B cell (primary cell): Measurements from ENCODE around the gene FIGNL2. TPM values are rescaled to one million over a fixed set of nuclear protein-coding genes. Genes with fewer than 3 reads are reported as not detected.

Source experiments
- ATAC-seq: fragments of 200-7000 bp; cut with Tn5 transposase; one replicate; pipeline ENCODE4 v1.10.0; 2021; ENCODE audit warnings: low read depth, mild to moderate bottlenecking, moderate number of reproducible peaks, moderate library complexity
- CTCF ChIA-PET: fragments of 350-600 bp; sonication (Branson Sonifier 250); formaldehyde crosslinking; loops from one replicate; lab custom pipeline; 2021; ENCODE audit warnings: antibody characterized with exemption, inconsistent platforms; lab: Charles Lee
- POLR2A ChIA-PET: fragments of 350-600 bp; sonication (Branson Sonifier 250); formaldehyde crosslinking; loops from one replicate; lab custom pipeline; 2021; ENCODE audit warnings: antibody characterized with exemption; lab: Charles Lee
- DNase-seq: peaks from one replicate; pipeline ENCODE4 v3.0.0; 2013
- H2AFZ ChIP-seq: 2 replicates; pipeline ENCODE4 v1.6.1; 2012; ENCODE audit warnings: mild to moderate bottlenecking, low read depth, low read length; ENCODE audit not compliant: insufficient read depth, poor library complexity, severe bottlenecking
- H3K27ac ChIP-seq, 2 donors: 1 replicate in 1 of 2; 2 replicates in 1 of 2; pipeline ENCODE4 v1.5.1; 2012 to 2013; ENCODE audit warnings: low read length in 2 of 2, mild to moderate bottlenecking in 2 of 2, moderate library complexity in 1 of 2
- H3K27me3 ChIP-seq, 4 experiments: fragments of 200-600 bp in 1 of 4; sonication (generic) in 1 of 4; replicated peaks in 1 of 4; 1 replicate in 2 of 4; 2 replicates in 2 of 4; pipeline versions ENCODE4 v1.6.1 to v1.7.0; 2013 to 2016; ENCODE audit warnings: low read length in 3 of 4, mild to moderate bottlenecking in 2 of 4, mixed read lengths in 1 of 4, moderate library complexity in 1 of 4; ENCODE audit not compliant: insufficient read depth in 4 of 4, control insufficient read depth in 3 of 4; ENCODE audit errors: control extremely low read depth in 1 of 4
- H3K36me3 ChIP-seq, 2 experiments: replicated peaks in 1 of 2; 1 replicate in 1 of 2; 2 replicates in 1 of 2; pipeline versions ENCODE4 v1.6.1 to v1.7.1; 2013; ENCODE audit warnings: low read length in 1 of 2; ENCODE audit not compliant: insufficient read depth in 2 of 2, control insufficient read depth in 1 of 2; ENCODE audit errors: control extremely low read depth in 1 of 2, extremely low read depth in 1 of 2
- H3K4me1 ChIP-seq, 2 donors: fragments of 200-600 bp in 1 of 2; sonication (generic) in 1 of 2; 1 replicate in 1 of 2; 2 replicates in 1 of 2; pipeline versions ENCODE4 v1.5.1 to v1.6.1; 2013 to 2017; ENCODE audit warnings: low read length in 2 of 2; ENCODE audit not compliant: control insufficient read depth in 2 of 2, insufficient read depth in 2 of 2
- H3K4me2 ChIP-seq: replicated peaks from 2 replicates; pipeline ENCODE3; 2012; ENCODE audit warnings: mild to moderate bottlenecking, low read depth, low read length; ENCODE audit not compliant: poor library complexity, severe bottlenecking
- H3K4me3 ChIP-seq, 5 experiments: fragments of 200-600 bp in 1 of 5; sonication (generic) in 1 of 5; 1 replicate in 3 of 5; 2 replicates in 2 of 5; pipeline versions ENCODE4 v1.5.1 to v1.7.0; 2011 to 2016; ENCODE audit warnings: low read length in 4 of 5, mild to moderate bottlenecking in 4 of 5, low read depth in 2 of 5, control low read depth in 1 of 5, moderate library complexity in 1 of 5; ENCODE audit not compliant: insufficient read depth in 1 of 5; ENCODE audit errors: control extremely low read depth in 1 of 5, extremely low read depth in 1 of 5
- H3K79me2 ChIP-seq: fragments of 200-600 bp; sonication (generic); one replicate; pipeline ENCODE4 v1.6.0; 2016; ENCODE audit warnings: low read length; ENCODE audit not compliant: control insufficient read depth, insufficient read depth
- H3K9ac ChIP-seq: fragments of 200-600 bp; sonication (generic); 2 replicates; pipeline ENCODE4 v1.6.1; 2017; ENCODE audit warnings: mild to moderate bottlenecking, low read length, moderate library complexity
- H3K9me3 ChIP-seq, 3 donors: one replicate each; pipeline versions ENCODE4 v1.6.1 to v1.7.1; 2013; ENCODE audit warnings: low read length in 2 of 3; ENCODE audit not compliant: control insufficient read depth in 2 of 3, insufficient read depth in 1 of 3; ENCODE audit errors: control extremely low read depth in 1 of 3
- H4K20me1 ChIP-seq: 2 replicates; pipeline ENCODE4 v1.6.0; 2012; ENCODE audit warnings: mild to moderate bottlenecking, low read length; ENCODE audit not compliant: insufficient read depth, control insufficient read depth, poor library complexity, severe bottlenecking
- H3K27ac Mint-ChIP-seq: one replicate; pipeline ENCODE4 v1.8.0; 2021; ENCODE audit warnings: mixed read lengths
- H3K27me3 Mint-ChIP-seq: one replicate; pipeline ENCODE4 v1.8.0; 2021; ENCODE audit warnings: mixed read lengths
- H3K4me1 Mint-ChIP-seq: one replicate; pipeline ENCODE4 v1.8.0; 2021; ENCODE audit warnings: mixed read lengths
- H3K4me3 Mint-ChIP-seq: one replicate; pipeline ENCODE4 v1.8.0; 2021; ENCODE audit warnings: mixed read lengths
- H3K9me3 Mint-ChIP-seq: one replicate; pipeline ENCODE4 v1.8.0; 2022; ENCODE audit warnings: mixed read lengths; ENCODE audit not compliant: insufficient read depth
- EZH2 ChIP-seq: IDR thresholded peaks from 2 replicates; pipeline ENCODE4 v1.6.1; 2012; ENCODE audit warnings: borderline replicate concordance, low read depth, mild to moderate bottlenecking, moderate library complexity, low read length; ENCODE audit not compliant: insufficient read depth, poor library complexity, severe bottlenecking
- WGBS: methylation state at CpG from one replicate; pipeline ENCODE4 v1.1.5; 2013; ENCODE audit warnings: missing lambda C conversion rate; ENCODE audit not compliant: insufficient coverage; 5-methylcytosine and 5-hydroxymethylcytosine counted together
- intact Hi-C: fragments of 100-400 bp; cut with micrococcal nuclease; formaldehyde crosslinking; loops from one replicate; pipeline ENCODE4 v1.10.0; 2022
- polyA plus RNA-seq: library from polyadenylated mRNA; depleted of rRNA; stranded (reverse); fragments of >200 nt; gene quantifications from 2 replicates; pipeline ENCODE4 v1.2.3, GENCODE V29; 2012
- total RNA-seq, 2 donors: library from RNA; stranded (reverse); fragments of 120-200 nt in 1 of 2; gene quantifications; 1 replicate in 1 of 2; 2 replicates in 1 of 2; pipeline versions ENCODE4 v1.2.3 to v1.2.4, GENCODE V29; 2013 to 2022
- TF ChIP-seq, protein P1 (sequence below): fragments of 200-600 bp; IDR thresholded peaks from one replicate; pipeline ENCODE4 v1.8.0; 2022; ENCODE audit warnings: antibody characterized with exemption, mild to moderate bottlenecking

FIGNL2 gene
- total and polyA plus RNA-seq, 2 donors (not counting 1 experiment from before 2014, with no cell fraction given) = 0.16 to 0.79 TPM

DNA sequence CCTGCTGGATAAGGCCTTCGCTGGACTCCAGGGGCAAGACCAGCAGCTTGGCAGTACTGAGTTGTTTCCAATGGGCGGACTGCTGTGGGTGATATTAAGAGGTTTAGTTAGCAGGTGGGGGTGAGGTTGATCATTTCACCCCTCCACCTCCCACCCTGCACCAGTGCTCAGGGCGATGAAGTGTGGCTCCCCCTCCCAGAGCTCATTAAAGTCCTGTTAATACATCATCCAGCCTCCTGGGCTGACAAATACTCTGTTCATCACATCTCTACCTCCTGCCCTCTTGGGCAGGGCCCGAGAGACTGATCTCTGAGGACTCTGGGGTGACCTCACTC is 2.4 kb upstream of the FIGNL2 start:
- peaks cover 0 to 12% (median 0%) of the 10 kb centered on the region in 3 donors for H3K9me3 ChIP-seq
- no peak overlapping the region for H3K27ac ChIP-seq
- no peak overlapping the region for H3K4me3 Mint-ChIP-seq
- H3K27me3 ChIP-seq = peaks cover 0 to 51% (median 13%) of the 10 kb centered on the region in 4 experiments
- no peak overlapping the region for H2AFZ ChIP-seq
- H3K4me3 ChIP-seq = no peak overlapping the region
- peaks cover 11% of the 10 kb centered on the region for H3K4me1 Mint-ChIP-seq
- no peaks in the 10 kb centered on the region for H3K36me3 ChIP-seq
- H3K9me3 Mint-ChIP-seq = no peaks in the 10 kb centered on the region
- H4K20me1 ChIP-seq = no peaks in the 10 kb centered on the region
- H3K4me2 ChIP-seq = no peak overlapping the region
- no peaks in the 10 kb centered on the region for H3K79me2 ChIP-seq
- TF ChIP-seq, protein P1, sequence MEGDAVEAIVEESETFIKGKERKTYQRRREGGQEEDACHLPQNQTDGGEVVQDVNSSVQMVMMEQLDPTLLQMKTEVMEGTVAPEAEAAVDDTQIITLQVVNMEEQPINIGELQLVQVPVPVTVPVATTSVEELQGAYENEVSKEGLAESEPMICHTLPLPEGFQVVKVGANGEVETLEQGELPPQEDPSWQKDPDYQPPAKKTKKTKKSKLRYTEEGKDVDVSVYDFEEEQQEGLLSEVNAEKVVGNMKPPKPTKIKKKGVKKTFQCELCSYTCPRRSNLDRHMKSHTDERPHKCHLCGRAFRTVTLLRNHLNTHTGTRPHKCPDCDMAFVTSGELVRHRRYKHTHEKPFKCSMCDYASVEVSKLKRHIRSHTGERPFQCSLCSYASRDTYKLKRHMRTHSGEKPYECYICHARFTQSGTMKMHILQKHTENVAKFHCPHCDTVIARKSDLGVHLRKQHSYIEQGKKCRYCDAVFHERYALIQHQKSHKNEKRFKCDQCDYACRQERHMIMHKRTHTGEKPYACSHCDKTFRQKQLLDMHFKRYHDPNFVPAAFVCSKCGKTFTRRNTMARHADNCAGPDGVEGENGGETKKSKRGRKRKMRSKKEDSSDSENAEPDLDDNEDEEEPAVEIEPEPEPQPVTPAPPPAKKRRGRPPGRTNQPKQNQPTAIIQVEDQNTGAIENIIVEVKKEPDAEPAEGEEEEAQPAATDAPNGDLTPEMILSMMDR = no peak
- no peak for TF ChIP-seq EZH2
- ATAC-seq = no peak
- H3K4me1 ChIP-seq = peaks cover 21 to 27% of the 10 kb centered on the region in 2 donors
- H3K9ac ChIP-seq = no peak overlapping the region
- ChIA-PET POLR2A (interaction anchor here (0.6 kb wide), 2 partner anchors 75 to 1214 kb away, joined by 8 read pairs; no protein-coding TSS in a partner anchor), CTCF (no interaction called here)
- DNase-seq = no peak
- WGBS = 52% methylated on average over 2 of the region's 4 CpGs
- intact Hi-C loops = no loop called here
- H3K27me3 Mint-ChIP-seq = peaks cover 45% of the 10 kb centered on the region
- H3K27ac Mint-ChIP-seq = no peak overlapping the region

DNA sequence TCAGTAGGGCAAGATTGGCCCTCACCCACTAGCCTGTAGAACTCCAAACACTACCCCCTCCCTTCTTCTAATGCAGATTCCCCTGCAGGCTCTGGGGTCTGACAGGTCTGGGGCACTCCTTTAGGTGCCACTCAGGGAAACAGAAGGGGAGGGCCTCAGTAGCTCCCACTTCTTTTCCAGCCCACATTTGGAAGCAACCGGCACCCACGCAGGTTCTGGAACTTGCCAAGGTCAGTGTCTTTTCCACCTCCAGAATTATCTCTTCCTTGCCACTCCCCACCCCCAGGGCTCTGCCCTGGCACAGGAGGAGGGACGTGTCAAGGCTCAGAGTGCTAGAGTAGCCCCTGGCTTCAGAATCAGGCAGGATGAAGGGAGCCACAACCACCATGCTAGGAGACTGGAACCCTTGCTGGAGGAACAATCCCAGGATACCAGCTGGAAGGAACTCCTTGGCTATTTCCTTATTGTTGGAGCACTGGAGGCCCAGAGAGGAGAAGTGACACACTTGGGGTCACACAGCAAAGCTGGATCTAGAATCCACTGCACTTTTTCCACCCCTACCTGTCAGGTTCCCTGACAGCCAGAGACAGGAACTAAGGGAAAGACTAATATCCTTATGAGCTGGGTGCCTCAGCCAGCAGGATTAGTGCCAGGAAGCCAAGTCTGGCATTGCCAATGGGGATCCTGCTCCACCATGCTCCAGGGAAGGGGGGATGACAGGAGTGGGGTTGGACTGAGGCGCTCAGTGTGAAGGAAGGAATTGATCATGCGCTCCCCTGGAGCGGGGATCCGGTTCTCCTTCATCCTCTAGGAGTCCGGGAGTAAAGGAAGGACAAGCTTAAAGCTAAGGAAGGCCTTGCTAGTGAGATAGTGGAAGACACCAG is 1.8 kb upstream of the FIGNL2 start:
- no peak overlapping the region for H3K27ac ChIP-seq
- no peak overlapping the region for H3K4me3 ChIP-seq
- Mint-ChIP-seq H3K4me1 (peaks cover 11% of the 10 kb centered on the region), H3K9me3 (no peaks in the 10 kb centered on the region), H3K4me3 (peak overlapping the region; percentile 44), H3K27ac (no peak overlapping the region), H3K27me3 (peaks cover 48% of the 10 kb centered on the region)
- H3K9me3 ChIP-seq = peaks cover 0 to 12% (median 0%) of the 10 kb centered on the region in 3 donors
- no peak for TF ChIP-seq EZH2
- TF ChIP-seq, protein P1 = no peak
- DNase-seq (no peak), ATAC-seq (no peak)
- H3K27me3 ChIP-seq = peaks cover 0 to 53% (median 14%) of the 10 kb centered on the region in 4 experiments
- no peaks in the 10 kb centered on the region for H3K36me3 ChIP-seq
- H3K9ac ChIP-seq = no peak overlapping the region
- H2AFZ ChIP-seq = no peak overlapping the region
- H3K79me2 ChIP-seq = no peaks in the 10 kb centered on the region
- no peak overlapping the region for H3K4me2 ChIP-seq
- H4K20me1 ChIP-seq = no peaks in the 10 kb centered on the region
- WGBS = 85% methylated on average over 7 of the region's 8 CpGs
- ChIA-PET CTCF (no interaction called here), POLR2A (no interaction called here)
- peaks cover 22 to 27% of the 10 kb centered on the region in 2 donors for H3K4me1 ChIP-seq
- intact Hi-C loops = no loop called here
